K562 (cell line): ENCODE measurements around the gene SH2D1A. TPM values are rescaled to one million over a fixed set of nuclear protein-coding genes. Genes with fewer than 3 reads are reported as not detected.
A peak's percentile ranks its signal among the peaks of the same experiment; 100 is the strongest.
"Not testable (repeated sequence)": the region's sequence is repeated elsewhere in the genome, so short reads cannot be mapped to it uniquely, and the experiment has no call there.

Source experiments
- ATAC-seq: fragments of 200-7000 bp; cut with Tn5 transposase; 3 replicates; pipeline ENCODE4 v1.9.1; 2020; ENCODE audit warnings: moderate library complexity
- BruUV-seq: library from RNA; stranded (reverse); fragments of 400-500 nt; replicated peaks from 2 replicates; lab custom pipeline; 2021; lab: Mats Ljungman, UMichigan
- CTCF ChIA-PET: fragments of 300-600 bp; formaldehyde crosslinking; extraction: SDS; loops from one replicate; lab custom pipeline; 2021; ENCODE audit warnings: low intra/inter-chr PET ratio; lab: Yijun Ruan, JAX
- POLR2A ChIA-PET: fragments of 300-600, 350-650 bp; sonication (Branson Sonifier 250); formaldehyde crosslinking; extraction: SDS; loops from one replicate; lab custom pipeline; 2021; ENCODE audit warnings: antibody characterized with exemption, inconsistent platforms; lab: Yijun Ruan, JAX
- DNase-seq, 4 experiments: peaks; one replicate each; pipeline versions ENCODE4 v3.0.0 to v3.0.0-alpha.2; 2011 to 2018; ENCODE audit warnings: low spot score in 3 of 4, mixed read lengths in 3 of 4; ENCODE audit errors: extremely low read depth in 1 of 4
- FAIRE-seq: peaks from 2 replicates; lab custom pipeline; 2011; peaks lifted over from hg19 to GRCh38; lab: Jason Lieb, UNC
- H2AFZ ChIP-seq: 2 replicates; pipeline ENCODE4 v1.6.0; 2011; ENCODE audit warnings: low read depth, low read length, control low read depth, inconsistent platforms
- H3K27ac ChIP-seq: fragments of 200-600 bp; 3 replicates; pipeline ENCODE4 v1.8.0; 2011; ENCODE audit warnings: low read depth, mild to moderate bottlenecking, control low read depth, inconsistent platforms, low read length, moderate library complexity, mixed read lengths; ENCODE audit errors: extremely low read depth
- H3K27me3 ChIP-seq, 2 experiments: fragments of 300-600 bp in 1 of 2; 2 replicates in 1 of 2; 3 replicates in 1 of 2; pipeline versions ENCODE4 v1.6.0 to v1.8.0; 2011; ENCODE audit warnings: inconsistent platforms in 2 of 2, low read length in 2 of 2, mild to moderate bottlenecking in 1 of 2, mixed read lengths in 1 of 2, moderate library complexity in 1 of 2; ENCODE audit not compliant: control insufficient read depth in 2 of 2, insufficient read depth in 2 of 2
- H3K36me3 ChIP-seq: fragments of 300-600 bp; 3 replicates; pipeline ENCODE4 v1.8.0; 2011; ENCODE audit warnings: mild to moderate bottlenecking, low read length, inconsistent platforms; ENCODE audit not compliant: control insufficient read depth, insufficient read depth
- H3K4me1 ChIP-seq, 2 experiments: fragments of 200-600 bp in 1 of 2; replicated peaks in 1 of 2; 2 replicates in 1 of 2; 3 replicates in 1 of 2; pipeline versions ENCODE4 v1.5.1 to v1.8.0; 2011; ENCODE audit warnings: inconsistent platforms in 2 of 2, low read length in 2 of 2, mild to moderate bottlenecking in 1 of 2, mixed read lengths in 1 of 2, moderate library complexity in 1 of 2; ENCODE audit not compliant: control insufficient read depth in 2 of 2, insufficient read depth in 2 of 2
- H3K4me2 ChIP-seq: 2 replicates; pipeline ENCODE4 v1.6.1; 2011; ENCODE audit warnings: low read length, control low read depth, inconsistent platforms, mixed read lengths; ENCODE audit not compliant: insufficient read depth
- H3K4me3 ChIP-seq: fragments of 200-600 bp; sonication (generic), shearing (Covaris generic); 2 replicates; pipeline ENCODE4 v1.5.1; 2016; ENCODE audit warnings: control low read depth, inconsistent platforms
- H3K79me2 ChIP-seq: fragments of 200-600 bp; 3 replicates; pipeline ENCODE4 v1.8.0; 2011; ENCODE audit warnings: low read length, inconsistent platforms; ENCODE audit not compliant: control insufficient read depth, insufficient read depth
- H3K9ac ChIP-seq, 2 experiments: 2 replicates each; pipeline versions ENCODE4 v1.6.0 to v1.6.1; 2011; ENCODE audit warnings: low read depth in 2 of 2, low read length in 2 of 2, control low read depth in 1 of 2, inconsistent platforms in 1 of 2, mild to moderate bottlenecking in 1 of 2, mixed read lengths in 1 of 2; ENCODE audit not compliant: insufficient read depth in 1 of 2
- H3K9me1 ChIP-seq: one replicate; pipeline ENCODE4 v1.6.0; 2011; ENCODE audit warnings: inconsistent platforms, mild to moderate bottlenecking, low read length, moderate library complexity; ENCODE audit not compliant: control insufficient read depth, insufficient read depth
- H3K9me3 ChIP-seq: replicated peaks from 2 replicates; pipeline ENCODE4 v1.5.1; 2011; ENCODE audit warnings: low read depth, low read length, inconsistent platforms; ENCODE audit not compliant: control insufficient read depth, insufficient read depth
- H4K20me1 ChIP-seq: replicated peaks from 2 replicates; pipeline ENCODE4 v1.6.1; 2011; ENCODE audit warnings: low read length, inconsistent platforms, mixed read lengths; ENCODE audit not compliant: control insufficient read depth, insufficient read depth
- CTCF ChIP-seq, 3 experiments: IDR thresholded peaks in 2 of 3; conservative IDR thresholded peaks in 1 of 3; 2 replicates each; pipeline ENCODE4 v1.5.1; 2011 to 2012; ENCODE audit warnings: low read length in 3 of 3, mild to moderate bottlenecking in 3 of 3, control low read depth in 2 of 3, improper control_type of control experiment in 1 of 3, inconsistent platforms in 1 of 3, low read depth in 1 of 3, mixed read lengths in 1 of 3, moderate library complexity in 1 of 3; ENCODE audit not compliant: insufficient read depth in 2 of 3
- SPI1 ChIP-seq: IDR thresholded peaks from 2 replicates; pipeline ENCODE4 v1.6.1; 2011; ENCODE audit warnings: low read depth, low read length, control low read depth, borderline replicate concordance
- WGBS: fragments of 100-300 bp; shearing (Covaris generic); methylation state at CpG from one replicate; pipeline ENCODE4 v1.1.6; 2016; ENCODE audit warnings: low coverage, mixed read lengths; ENCODE audit not compliant: insufficient coverage; ENCODE audit errors: missing lambda C conversion rate; 5-methylcytosine and 5-hydroxymethylcytosine counted together
- in situ Hi-C: fragments of 300-500 bp; cut with MboI; formaldehyde crosslinking; loops from 4 replicates; pipeline ENCODE4 v1.15.0; 2018; ENCODE audit warnings: inconsistent platforms, mixed read lengths
- intact Hi-C: fragments of 100-400 bp; cut with micrococcal nuclease; formaldehyde crosslinking; loops from 2 replicates; pipeline ENCODE4 v1.14.2; 2022
- polyA plus RNA-seq, 8 experiments: library from polyadenylated mRNA; depleted of rRNA in 4 of 8; stranded (reverse) in 5 of 8; unstranded in 3 of 8; fragments of >200 nt; fragmentation: Nextera tagmentation in 2 of 8; fragmentation: Illumina TruSeq in 1 of 8; extraction: Ambion mirVana in 2 of 8; extraction: Trizol in 1 of 8; gene quantifications; 2 replicates each; pipeline versions ENCODE4 v1.2.1 to v1.2.3, GENCODE V29; 2011 to 2014; ENCODE audit warnings: inconsistent platforms in 1 of 8, missing spikeins in 1 of 8
- total RNA-seq, 7 experiments: library from RNA; depleted of rRNA in 6 of 7; stranded (reverse); fragments of >200 nt in 6 of 7; fragmentation: Illumina TruSeq in 2 of 7; extraction: Trizol in 2 of 7; gene quantifications; 2 replicates each; pipeline versions ENCODE4 v1.2.1 to v1.2.3, GENCODE V29; 2011 to 2021; ENCODE audit warnings: low replicate concordance in 1 of 7
- TF ChIP-seq, protein P1 (sequence below): fragments of 250-450 bp; sonication (Bioruptor Pico); IDR thresholded peaks from 2 replicates; pipeline ENCODE4 v1.9.0; 2021; ENCODE audit warnings: mild to moderate bottlenecking

SH2D1A gene
- total and polyA plus RNA-seq, 9 of the 15 experiments (the other 6 are each of a cell fraction or from before 2014, with no cell fraction given) = 0.07 to 0.52 (median 0.19) TPM

- BruUV-seq, H3K9me1 ChIP-seq, H4K20me1 ChIP-seq, H3K9ac ChIP-seq, H3K9me3 ChIP-seq, H3K36me3 ChIP-seq, H3K4me1 ChIP-seq, CTCF ChIA-PET, H3K27me3 ChIP-seq, FAIRE-seq, H3K27ac ChIP-seq, H2AFZ ChIP-seq, H3K4me2 ChIP-seq, H3K4me3 ChIP-seq, POLR2A ChIA-PET, H3K79me2 ChIP-seq: not testable (repeated sequence)
- peak; percentile 64; the same call in 1 of the 2 replicates for TF ChIP-seq SPI1
- TF ChIP-seq CTCF (IDR thresholded peaks at IDR 0.05 in 2 of 3, conservative IDR thresholded peaks at IDR 0.05 in 1 of 3; ENCODE audit: insufficient read depth in 2 of 3, low read depth in 1 of 3, low read length in 3 of 3) = 0 out of 6 replicates have a peak, but pooled peaks of 1 of the 3 experiments have one; percentile 4
- in situ Hi-C loops (loop anchor here (25.0 kb wide), 1 partner anchor 729 kb away; no protein-coding TSS in a partner anchor), intact Hi-C loops (loop anchor here (5.0 kb wide), 2 partner anchors 454 to 1029 kb away; no protein-coding TSS in a partner anchor)
- ATAC-seq = 0 out of 3 replicates have a peak, but pooled peaks have one; percentile 48
- WGBS = 32% methylated on average over 4 of the region's 6 CpGs
- peak in 1 of 4 experiments; percentile 3 for DNase-seq
Measured at GRCh38 chrX:124408380-124408779, 62.0 kb downstream of the SH2D1A start.

DNA sequence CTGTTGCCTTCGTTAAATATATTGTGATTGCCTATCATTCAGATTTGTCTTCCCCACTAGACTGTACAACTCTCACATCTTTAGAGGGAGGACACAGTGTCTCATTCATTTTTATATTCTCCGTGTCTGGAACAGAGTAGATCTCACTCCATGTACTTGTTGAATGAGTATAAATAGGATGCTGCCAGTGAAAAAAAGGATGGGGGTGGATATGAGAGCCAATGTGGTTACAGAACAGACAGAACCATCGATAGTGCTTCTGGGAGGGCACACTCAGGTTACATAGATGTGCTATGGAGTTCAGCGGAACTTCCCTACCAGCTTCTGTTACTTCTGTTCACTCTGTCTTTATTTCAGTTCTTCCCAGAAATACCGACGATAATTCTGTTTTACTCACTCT is 66.9 kb downstream of the SH2D1A start:
- ChIA-PET POLR2A (no interaction called here), CTCF (no interaction called here)
- Histone ChIP-seq H4K20me1 (no peaks in the 10 kb centered on the region), H3K9me3 (no peaks in the 10 kb centered on the region), H3K79me2 (no peaks in the 10 kb centered on the region), H3K36me3 (no peaks in the 10 kb centered on the region), H3K4me2 (no peak overlapping the region), H3K4me1 (no peaks in the 10 kb centered on the region; a peak in 2 of 5 replicates), H3K4me3 (no peak overlapping the region), H2AFZ (no peak overlapping the region), H3K27me3 (no peaks in the 10 kb centered on the region), H3K9me1 (no peaks in the 10 kb centered on the region), H3K9ac (no peak overlapping the region), H3K27ac (no peak overlapping the region)
- WGBS = 8% methylated on average over 6 of the region's 6 CpGs
- FAIRE-seq (no peak), ATAC-seq (no peak), DNase-seq (no peak)
- intact Hi-C loops (no loop called here), in situ Hi-C loops (loop anchor here (25.0 kb wide), 1 partner anchor 724 kb away; no protein-coding TSS in a partner anchor)
- no TSS peak for BruUV-seq
- TF ChIP-seq, protein P1, sequence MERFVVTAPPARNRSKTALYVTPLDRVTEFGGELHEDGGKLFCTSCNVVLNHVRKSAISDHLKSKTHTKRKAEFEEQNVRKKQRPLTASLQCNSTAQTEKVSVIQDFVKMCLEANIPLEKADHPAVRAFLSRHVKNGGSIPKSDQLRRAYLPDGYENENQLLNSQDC (CRISPR knock-in tag) = no peak
